HL-60 (cell line): Measurements from ENCODE around the gene RASGRP2.

ENCODE experiments used
- CTCF ChIP-seq: IDR thresholded peaks from one replicate; pipeline ENCODE4 v1.5.1; 2011; ENCODE audit warnings: low read length, control low read depth, inconsistent platforms; ENCODE audit not compliant: insufficient read depth
- GABPA ChIP-seq: IDR thresholded peaks from 2 replicates; pipeline ENCODE4 v1.6.1; 2012; ENCODE audit warnings: low read depth
- POLR2AphosphoS5 ChIP-seq: IDR thresholded peaks from 2 replicates; pipeline ENCODE4 v1.6.1; 2012; ENCODE audit warnings: low read depth
- REST ChIP-seq: IDR thresholded peaks from 2 replicates; pipeline ENCODE4 v1.6.1; 2012; ENCODE audit warnings: low read depth; ENCODE audit not compliant: insufficient replicate concordance
- SPI1 ChIP-seq: IDR thresholded peaks from 2 replicates; pipeline ENCODE4 v1.6.1; 2012; ENCODE audit warnings: low read depth, mild to moderate bottlenecking, borderline replicate concordance

GRCh38 chr11:64754124-64754918, 10.4 kb upstream of the RASGRP2 start:
- no peak for TF ChIP-seq SPI1
- no peak for TF ChIP-seq CTCF
- TF ChIP-seq POLR2AphosphoS5: no peak
- no peak for TF ChIP-seq GABPA
- TF ChIP-seq REST: no peak
